HepG2 (cell line): ENCODE results near the gene PIGV. TPM values are rescaled to one million over a fixed set of nuclear protein-coding genes. Genes with fewer than 3 reads are reported as not detected.

Experiments
- ETV5 ChIP-seq: IDR thresholded peaks from 2 replicates; pipeline ENCODE4 v1.6.1; 2018; ENCODE audit warnings: missing biosample characterization, missing genetic modification reagents, inconsistent platforms, borderline replicate concordance
- GTF3A ChIP-seq: sonication (generic); formaldehyde crosslinking; conservative IDR thresholded peaks from 2 replicates; pipeline ENCODE4 v1.4.0; 2020; ENCODE audit warnings: mild to moderate bottlenecking, missing genetic modification reagents
- KDM5B ChIP-seq: sonication (generic); formaldehyde crosslinking; IDR thresholded peaks from 2 replicates; pipeline ENCODE4 v1.4.0; 2020; ENCODE audit warnings: missing genetic modification reagents, mild to moderate bottlenecking, borderline replicate concordance
- MBD4 ChIP-seq: IDR thresholded peaks from 2 replicates; pipeline ENCODE4 v1.6.1; 2012; ENCODE audit warnings: low read length, inconsistent platforms, borderline replicate concordance
- MIER3 ChIP-seq: IDR thresholded peaks from 2 replicates; pipeline ENCODE4 v1.6.1; 2016; ENCODE audit warnings: missing compliant biosample characterization, borderline replicate concordance
- NAIF1 ChIP-seq: sonication (generic); formaldehyde crosslinking; IDR thresholded peaks from 2 replicates; pipeline ENCODE4 v1.5.0; 2020; ENCODE audit warnings: mild to moderate bottlenecking, missing genetic modification reagents, borderline replicate concordance
- NBN ChIP-seq: fragments of 450-650 bp; conservative IDR thresholded peaks from 2 replicates; pipeline ENCODE4 v1.6.1; 2017
- NFAT5 ChIP-seq: sonication (generic); formaldehyde crosslinking; IDR thresholded peaks from 2 replicates; pipeline ENCODE4 v1.4.0; 2020; ENCODE audit warnings: missing genetic modification reagents
- NFATC3 ChIP-seq: sonication (generic); formaldehyde crosslinking; IDR thresholded peaks from 2 replicates; pipeline ENCODE4 v1.5.1; 2020; ENCODE audit warnings: mild to moderate bottlenecking, missing genetic modification reagents
- SALL2 ChIP-seq: sonication (generic); formaldehyde crosslinking; IDR thresholded peaks from 2 replicates; pipeline ENCODE4 v1.8.1; 2023; ENCODE audit warnings: mild to moderate bottlenecking, missing genetic modification reagents, inconsistent platforms
- TCF7 ChIP-seq: sonication (generic); IDR thresholded peaks from 2 replicates; pipeline ENCODE4 v1.6.1; 2016; ENCODE audit warnings: antibody characterized with exemption, low read depth
- U2AF2 ChIP-seq: fragments of 200-400 bp; formaldehyde crosslinking; IDR thresholded peaks from 2 replicates; pipeline ENCODE4 v1.6.1; 2017; ENCODE audit warnings: low read depth, mild to moderate bottlenecking, low read length
- ZIK1 ChIP-seq: sonication (generic); formaldehyde crosslinking; IDR thresholded peaks from 2 replicates; pipeline ENCODE4 v1.5.0; 2020; ENCODE audit warnings: mild to moderate bottlenecking, low read depth, missing genetic modification reagents, borderline replicate concordance
- ZNF121 ChIP-seq: sonication (generic); formaldehyde crosslinking; IDR thresholded peaks from 2 replicates; pipeline ENCODE4 v1.5.0; 2020; ENCODE audit warnings: mild to moderate bottlenecking, missing genetic modification reagents
- ZNF333 ChIP-seq: sonication (generic); formaldehyde crosslinking; IDR thresholded peaks from 2 replicates; pipeline ENCODE4 v1.4.0; 2020; ENCODE audit warnings: mild to moderate bottlenecking, missing genetic modification reagents, borderline replicate concordance
- ZNF501 ChIP-seq: sonication (generic); formaldehyde crosslinking; IDR thresholded peaks from 2 replicates; pipeline ENCODE4 v1.5.1; 2020; ENCODE audit warnings: mild to moderate bottlenecking, moderate library complexity, missing genetic modification reagents
- ZNF570 ChIP-seq: sonication (generic); formaldehyde crosslinking; IDR thresholded peaks from 2 replicates; pipeline ENCODE4 v1.4.0; 2020; ENCODE audit warnings: mild to moderate bottlenecking, missing genetic modification reagents, borderline replicate concordance
- ZNF674 ChIP-seq: sonication (generic); formaldehyde crosslinking; IDR thresholded peaks from 2 replicates; pipeline ENCODE4 v1.5.0; 2020; ENCODE audit warnings: low read depth, mild to moderate bottlenecking, missing genetic modification reagents
- ZNF776 ChIP-seq: sonication (generic); formaldehyde crosslinking; IDR thresholded peaks from 2 replicates; pipeline ENCODE4 v1.4.0; 2020; ENCODE audit warnings: mild to moderate bottlenecking, missing genetic modification reagents
- ZSCAN25 ChIP-seq: sonication (generic); formaldehyde crosslinking; IDR thresholded peaks from 2 replicates; pipeline ENCODE4 v1.8.0; 2022; ENCODE audit warnings: mild to moderate bottlenecking, missing genetic modification reagents
- polyA plus RNA-seq, 8 experiments: library from polyadenylated mRNA; depleted of rRNA in 3 of 8; stranded (reverse) in 7 of 8; unstranded in 1 of 8; fragments of >200 nt; fragmentation: Illumina TruSeq in 4 of 8; extraction: Trizol in 4 of 8; gene quantifications; 2 replicates each; pipeline versions ENCODE4 v1.2.1 to v1.2.3, GENCODE V29; 2011 to 2016; ENCODE audit warnings: low read depth in 4 of 8, missing spikeins in 1 of 8, mixed read lengths in 1 of 8; ENCODE audit not compliant: insufficient read depth in 1 of 8
- total RNA-seq, 5 experiments: library from RNA; depleted of rRNA; stranded (reverse); fragments of >200 nt; fragmentation: Illumina TruSeq; extraction: Trizol; gene quantifications; 2 replicates each; pipeline ENCODE4 v1.2.3, GENCODE V29; 2016; ENCODE audit warnings: low read depth in 1 of 5
- TF ChIP-seq, protein P1 (sequence below): sonication (generic); formaldehyde crosslinking; IDR thresholded peaks from 2 replicates; pipeline ENCODE4 v1.5.1; 2020; ENCODE audit warnings: mild to moderate bottlenecking, moderate library complexity, missing genetic modification reagents
- TF ChIP-seq, protein P2 (sequence below): sonication (generic); formaldehyde crosslinking; conservative IDR thresholded peaks from 2 replicates; pipeline ENCODE4 v1.4.0; 2020; ENCODE audit warnings: missing genetic modification reagents

The PIGV gene
- total and polyA plus RNA-seq, 2 of the 13 experiments (the other 11 are each of a cell fraction or from before 2014, with no cell fraction given), result 13.5 to 22.7 TPM

GRCh38 chr1:26787706-26788514 is at the start of gene PIGV (continued):
- 0 out of 2 replicates have a peak, but pooled peaks have one; percentile 62 for TF ChIP-seq NFATC3 (CRISPR knock-in tag)
- TF ChIP-seq NBN, result no peak
- no peak for TF ChIP-seq GTF3A
- TF ChIP-seq ETV5 (CRISPR knock-in tag), result peak; percentile 82
- peak; percentile 89 for TF ChIP-seq KDM5B (CRISPR knock-in tag)
- no peak for TF ChIP-seq MBD4
- TF ChIP-seq ZNF674 (CRISPR knock-in tag), result no peak
- TF ChIP-seq ZNF501, result peak; percentile 39; the same call in 1 of the 2 replicates
- TF ChIP-seq, protein P1, sequence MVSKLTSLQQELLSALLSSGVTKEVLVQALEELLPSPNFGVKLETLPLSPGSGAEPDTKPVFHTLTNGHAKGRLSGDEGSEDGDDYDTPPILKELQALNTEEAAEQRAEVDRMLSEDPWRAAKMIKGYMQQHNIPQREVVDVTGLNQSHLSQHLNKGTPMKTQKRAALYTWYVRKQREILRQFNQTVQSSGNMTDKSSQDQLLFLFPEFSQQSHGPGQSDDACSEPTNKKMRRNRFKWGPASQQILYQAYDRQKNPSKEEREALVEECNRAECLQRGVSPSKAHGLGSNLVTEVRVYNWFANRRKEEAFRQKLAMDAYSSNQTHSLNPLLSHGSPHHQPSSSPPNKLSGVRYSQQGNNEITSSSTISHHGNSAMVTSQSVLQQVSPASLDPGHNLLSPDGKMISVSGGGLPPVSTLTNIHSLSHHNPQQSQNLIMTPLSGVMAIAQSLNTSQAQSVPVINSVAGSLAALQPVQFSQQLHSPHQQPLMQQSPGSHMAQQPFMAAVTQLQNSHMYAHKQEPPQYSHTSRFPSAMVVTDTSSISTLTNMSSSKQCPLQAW (CRISPR knock-in tag), result no peak; the same call in 1 of the 2 replicates
- no peak for TF ChIP-seq ZNF333 (CRISPR knock-in tag)
- TF ChIP-seq NFAT5, result no peak; the same call in 1 of the 2 replicates
- no peak for TF ChIP-seq ZNF570
- TF ChIP-seq SALL2 (CRISPR knock-in tag), result no peak
- TF ChIP-seq, protein P2, sequence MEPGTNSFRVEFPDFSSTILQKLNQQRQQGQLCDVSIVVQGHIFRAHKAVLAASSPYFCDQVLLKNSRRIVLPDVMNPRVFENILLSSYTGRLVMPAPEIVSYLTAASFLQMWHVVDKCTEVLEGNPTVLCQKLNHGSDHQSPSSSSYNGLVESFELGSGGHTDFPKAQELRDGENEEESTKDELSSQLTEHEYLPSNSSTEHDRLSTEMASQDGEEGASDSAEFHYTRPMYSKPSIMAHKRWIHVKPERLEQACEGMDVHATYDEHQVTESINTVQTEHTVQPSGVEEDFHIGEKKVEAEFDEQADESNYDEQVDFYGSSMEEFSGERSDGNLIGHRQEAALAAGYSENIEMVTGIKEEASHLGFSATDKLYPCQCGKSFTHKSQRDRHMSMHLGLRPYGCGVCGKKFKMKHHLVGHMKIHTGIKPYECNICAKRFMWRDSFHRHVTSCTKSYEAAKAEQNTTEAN, result peak; percentile 64; the same call in 1 of the 2 replicates
- TF ChIP-seq ZNF776, result no peak
- TF ChIP-seq ZSCAN25 (CRISPR knock-in tag), result no peak
- TF ChIP-seq NAIF1 (CRISPR knock-in tag), result no peak
- no peak for TF ChIP-seq MIER3
- TF ChIP-seq ZIK1 (CRISPR knock-in tag), result no peak
- no peak for TF ChIP-seq ZNF121 (CRISPR knock-in tag)
- TF ChIP-seq TCF7, result no peak
- TF ChIP-seq U2AF2, result no peak
